NB4 (cell line): ENCODE measurements around the gene FURIN.
"Not testable (repeated sequence)": the region's sequence is repeated elsewhere in the genome, so short reads cannot be mapped to it uniquely, and the experiment has no call there.

Experiments
- DNase-seq: peaks from one replicate; pipeline ENCODE4 v3.0.0; 2010; ENCODE audit warnings: low read depth
- H3K4me3 ChIP-seq: one replicate; pipeline ENCODE4 v1.5.1; 2011; ENCODE audit warnings: mild to moderate bottlenecking, low read depth, low read length, moderate library complexity
- MAX ChIP-seq: IDR thresholded peaks from 2 replicates; pipeline ENCODE4 v1.6.1; 2011; ENCODE audit warnings: low read depth, low read length
- MYC ChIP-seq: IDR thresholded peaks from 2 replicates; pipeline ENCODE4 v1.6.1; 2011; ENCODE audit warnings: low read depth, low read length
- POLR2A ChIP-seq: IDR thresholded peaks from 2 replicates; pipeline ENCODE4 v1.6.1; 2011; ENCODE audit warnings: mild to moderate bottlenecking; ENCODE audit not compliant: insufficient read length; ENCODE audit errors: extremely low read depth
- TF ChIP-seq, protein P1 (sequence below): IDR thresholded peaks from one replicate; pipeline ENCODE4 v1.5.1; 2012; ENCODE audit warnings: low read depth, low read length

The FURIN gene

GRCh38 chr15:90907838-90908507 lies 39.6 kb downstream of the FURIN start:
- TF ChIP-seq, protein P1, sequence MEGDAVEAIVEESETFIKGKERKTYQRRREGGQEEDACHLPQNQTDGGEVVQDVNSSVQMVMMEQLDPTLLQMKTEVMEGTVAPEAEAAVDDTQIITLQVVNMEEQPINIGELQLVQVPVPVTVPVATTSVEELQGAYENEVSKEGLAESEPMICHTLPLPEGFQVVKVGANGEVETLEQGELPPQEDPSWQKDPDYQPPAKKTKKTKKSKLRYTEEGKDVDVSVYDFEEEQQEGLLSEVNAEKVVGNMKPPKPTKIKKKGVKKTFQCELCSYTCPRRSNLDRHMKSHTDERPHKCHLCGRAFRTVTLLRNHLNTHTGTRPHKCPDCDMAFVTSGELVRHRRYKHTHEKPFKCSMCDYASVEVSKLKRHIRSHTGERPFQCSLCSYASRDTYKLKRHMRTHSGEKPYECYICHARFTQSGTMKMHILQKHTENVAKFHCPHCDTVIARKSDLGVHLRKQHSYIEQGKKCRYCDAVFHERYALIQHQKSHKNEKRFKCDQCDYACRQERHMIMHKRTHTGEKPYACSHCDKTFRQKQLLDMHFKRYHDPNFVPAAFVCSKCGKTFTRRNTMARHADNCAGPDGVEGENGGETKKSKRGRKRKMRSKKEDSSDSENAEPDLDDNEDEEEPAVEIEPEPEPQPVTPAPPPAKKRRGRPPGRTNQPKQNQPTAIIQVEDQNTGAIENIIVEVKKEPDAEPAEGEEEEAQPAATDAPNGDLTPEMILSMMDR: no peak
- TF ChIP-seq MYC: no peak
- TF ChIP-seq POLR2A: no peak
- TF ChIP-seq MAX: no peak
- no peak overlapping the region for H3K4me3 ChIP-seq
- DNase-seq: no peak

DNA sequence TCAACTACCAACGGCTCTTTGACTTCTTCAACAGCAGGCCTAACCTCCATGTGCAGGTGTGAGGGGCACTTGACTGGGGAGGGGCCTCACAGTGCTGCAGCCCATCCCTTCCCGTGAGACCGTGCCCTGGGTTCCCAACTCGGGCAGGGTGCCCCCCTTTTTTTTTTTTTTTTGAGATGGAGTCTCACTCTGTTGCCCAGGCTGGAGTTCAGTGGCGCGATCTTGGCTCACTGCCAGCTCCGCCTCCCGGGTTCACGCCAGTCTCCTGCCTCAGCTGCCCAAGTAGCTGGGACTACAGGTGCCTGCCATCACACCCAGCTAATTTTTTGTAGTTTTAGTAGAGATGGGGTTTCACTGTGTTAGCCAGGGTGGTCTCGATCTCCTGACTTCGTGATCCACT lies 41.1 kb downstream of the FURIN start:
- not testable (repeated sequence) for DNase-seq, H3K4me3 ChIP-seq

- no peak for DNase-seq
- no peak for TF ChIP-seq MAX
- TF ChIP-seq, protein P1: no peak
- no peak for TF ChIP-seq MYC
- no peak for TF ChIP-seq POLR2A
- H3K4me3 ChIP-seq: no peak overlapping the region
Observed at GRCh38 chr15:90909976-90910375, 41.6 kb downstream of the FURIN start.

- no peak for DNase-seq
Observed at GRCh38 chr15:90910441-90911301, 42.3 kb downstream of the FURIN start.

GRCh38 chr15:90911302-90911623 lies 42.9 kb downstream of the FURIN start:
- DNase-seq: no peak
- no peak overlapping the region for H3K4me3 ChIP-seq
- no peak for TF ChIP-seq MYC
- TF ChIP-seq, protein P1: no peak
- no peak for TF ChIP-seq POLR2A
- TF ChIP-seq MAX: no peak

More at GRCh38 chr15:90910441-90911301, 42.3 kb downstream of the FURIN start:
- H3K4me3 ChIP-seq: no peak overlapping the region
- no peak for TF ChIP-seq POLR2A
- TF ChIP-seq, protein P1: no peak
- TF ChIP-seq MYC: no peak
- no peak for TF ChIP-seq MAX

DNA sequence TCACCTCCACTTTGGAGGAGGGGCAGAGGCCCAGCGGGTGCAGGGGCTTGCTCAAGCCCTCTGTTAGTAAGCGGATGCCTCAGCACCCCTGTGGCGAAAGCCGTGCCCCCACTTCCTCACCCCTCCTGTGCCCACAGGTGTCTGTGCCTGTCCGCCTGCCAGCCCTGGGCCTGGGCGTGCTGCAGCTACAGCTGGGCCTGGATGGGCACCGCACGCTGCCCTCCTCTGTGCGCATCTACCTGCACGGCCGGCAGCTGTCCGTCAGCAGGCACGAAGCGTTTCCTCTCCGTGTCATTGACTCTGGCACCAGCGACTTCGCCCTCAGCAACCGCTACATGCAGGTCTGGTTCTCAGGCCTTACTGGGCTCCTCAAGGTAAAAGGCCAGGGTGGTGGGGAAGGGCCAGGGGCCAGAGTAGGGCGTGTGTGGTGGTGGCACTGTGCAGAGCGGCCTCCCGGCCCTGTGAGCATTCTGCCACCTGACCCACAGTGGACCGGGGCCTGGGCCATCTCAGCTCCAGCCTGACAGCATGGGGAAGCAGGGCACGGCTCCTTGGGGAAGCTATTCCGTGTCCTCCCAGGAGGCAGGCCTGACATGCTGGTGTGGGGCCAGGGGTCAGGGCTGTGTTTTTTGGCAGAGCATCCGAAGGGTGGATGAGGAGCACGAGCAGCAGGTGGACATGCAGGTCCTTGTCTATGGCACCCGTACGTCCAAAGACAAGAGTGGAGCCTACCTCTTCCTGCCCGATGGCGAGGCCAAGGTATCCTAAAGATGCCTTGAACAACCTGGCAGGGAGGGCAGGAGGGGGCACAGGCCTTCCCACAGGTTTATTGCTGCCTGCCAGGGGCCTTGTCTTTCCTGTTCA lies 43.8 kb downstream of the FURIN start:
- no peak overlapping the region for H3K4me3 ChIP-seq
- TF ChIP-seq MYC: no peak
- TF ChIP-seq, protein P1: no peak
- TF ChIP-seq POLR2A: no peak
- TF ChIP-seq MAX: no peak
- DNase-seq: no peak
